OCI-LY1 (cell line): ENCODE results near the gene CTBP2.

Experiments used
- EZH2 ChIP-seq: fragments of 200-600 bp; sonication (generic), shearing (Covaris generic); IDR thresholded peaks from 2 replicates; pipeline ENCODE4 v1.8.0; 2017; ENCODE audit warnings: borderline replicate concordance, mixed run types, mild to moderate bottlenecking, antibody characterized with exemption, low read length, moderate library complexity, mixed read lengths
- TF ChIP-seq, protein P1 (sequence below): fragments of 200-600 bp; sonication (generic), shearing (Covaris generic); IDR thresholded peaks from 2 replicates; pipeline ENCODE4 v1.5.1; 2017; ENCODE audit warnings: mild to moderate bottlenecking, antibody characterized with exemption, low read length, moderate library complexity, mixed read lengths

DNA sequence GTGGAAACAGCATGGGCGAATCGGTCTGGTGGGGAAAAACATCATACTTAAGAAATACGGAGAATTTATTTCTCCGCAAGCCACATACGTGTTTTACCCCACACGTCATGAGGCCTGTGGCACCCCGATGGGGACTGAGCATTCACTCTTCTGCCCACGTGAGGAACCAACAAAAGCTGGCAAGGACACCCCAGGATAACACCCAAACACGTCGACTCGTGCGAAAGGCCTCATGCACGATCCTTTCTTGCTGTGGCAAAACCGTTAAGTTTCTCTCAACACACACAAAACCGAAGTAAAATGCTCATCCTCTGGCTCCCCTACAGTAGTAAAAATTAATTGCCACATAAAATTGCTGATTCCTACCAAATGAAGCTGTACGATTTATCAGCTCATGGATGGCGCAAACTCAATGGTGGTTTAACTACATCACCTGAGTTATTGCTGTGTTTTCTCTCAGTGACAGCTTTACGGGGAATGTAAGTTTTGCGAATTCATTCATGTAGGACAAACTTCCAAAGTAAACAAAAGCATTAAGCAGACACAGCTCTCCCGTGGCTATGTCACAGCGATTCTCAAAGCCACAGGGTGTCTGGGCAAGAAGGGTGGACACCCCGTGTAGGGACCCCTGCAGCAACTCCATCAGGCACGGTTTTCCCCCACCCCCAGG lies 97.0 kb downstream of the CTBP2 start:
- TF ChIP-seq, protein P1, sequence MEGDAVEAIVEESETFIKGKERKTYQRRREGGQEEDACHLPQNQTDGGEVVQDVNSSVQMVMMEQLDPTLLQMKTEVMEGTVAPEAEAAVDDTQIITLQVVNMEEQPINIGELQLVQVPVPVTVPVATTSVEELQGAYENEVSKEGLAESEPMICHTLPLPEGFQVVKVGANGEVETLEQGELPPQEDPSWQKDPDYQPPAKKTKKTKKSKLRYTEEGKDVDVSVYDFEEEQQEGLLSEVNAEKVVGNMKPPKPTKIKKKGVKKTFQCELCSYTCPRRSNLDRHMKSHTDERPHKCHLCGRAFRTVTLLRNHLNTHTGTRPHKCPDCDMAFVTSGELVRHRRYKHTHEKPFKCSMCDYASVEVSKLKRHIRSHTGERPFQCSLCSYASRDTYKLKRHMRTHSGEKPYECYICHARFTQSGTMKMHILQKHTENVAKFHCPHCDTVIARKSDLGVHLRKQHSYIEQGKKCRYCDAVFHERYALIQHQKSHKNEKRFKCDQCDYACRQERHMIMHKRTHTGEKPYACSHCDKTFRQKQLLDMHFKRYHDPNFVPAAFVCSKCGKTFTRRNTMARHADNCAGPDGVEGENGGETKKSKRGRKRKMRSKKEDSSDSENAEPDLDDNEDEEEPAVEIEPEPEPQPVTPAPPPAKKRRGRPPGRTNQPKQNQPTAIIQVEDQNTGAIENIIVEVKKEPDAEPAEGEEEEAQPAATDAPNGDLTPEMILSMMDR: no peak
- TF ChIP-seq EZH2: no peak
